HCT116 (cell line): Measurements from ENCODE around the gene KLF11. TPM values are rescaled to one million over a fixed set of nuclear protein-coding genes. Genes with fewer than 3 reads are reported as not detected.
A peak's percentile ranks its signal among the peaks of the same experiment; 100 is the strongest.

Experiments
- ATAC-seq: fragments of 200-7000 bp; cut with Tn5 transposase; 2 replicates; pipeline ENCODE4 v1.9.1; 2020; ENCODE audit warnings: mild to moderate bottlenecking, moderate library complexity
- BruUV-seq: library from RNA; stranded (reverse); fragments of 400-500 nt; replicated peaks from 2 replicates; lab custom pipeline; 2021; lab: Mats Ljungman, UMichigan
- CTCF ChIA-PET: fragments of 300-600 bp; sonication (Branson Sonifier 250); formaldehyde crosslinking; loops from one replicate; lab custom pipeline; 2021; ENCODE audit warnings: antibody characterized with exemption; lab: Charles Lee
- POLR2A ChIA-PET: fragments of 300-600, 350-600 bp; sonication (Branson Sonifier 250); formaldehyde crosslinking; loops from one replicate; lab custom pipeline; 2021; ENCODE audit warnings: antibody characterized with exemption; lab: Charles Lee
- RAD21 ChIA-PET, 2 experiments: fragments of 300-600 bp; sonication (Branson Sonifier 250); formaldehyde crosslinking; loops; one replicate each; lab custom pipeline; 2023; ENCODE audit warnings: low total read pairs in 2 of 2; ENCODE audit not compliant: uncharacterized antibody in 2 of 2, unreplicated experiment in 2 of 2, low non-redundant PET in 1 of 2; lab: Charles Lee
- DNase-seq: peaks from one replicate; pipeline ENCODE4 v3.0.0-alpha.2; 2010; ENCODE audit warnings: low read depth, low spot score
- H2AFZ ChIP-seq: fragments of 200-600 bp; shearing (Covaris generic), sonication (generic); 2 replicates; pipeline ENCODE4 v1.6.1; 2017; ENCODE audit warnings: low read depth, mixed run types, mixed read lengths, antibody characterized with exemption, low read length; ENCODE audit not compliant: poor library complexity, severe bottlenecking
- H3K27ac ChIP-seq: 2 replicates; pipeline ENCODE4 v1.5.1; 2012; ENCODE audit warnings: low read depth, low read length
- H3K27me3 ChIP-seq: fragments of 200-600 bp; sonication (generic); 2 replicates; pipeline ENCODE4 v1.6.1; 2016; ENCODE audit warnings: mixed run types, low read length, mixed read lengths; ENCODE audit not compliant: insufficient read depth
- H3K36me3 ChIP-seq, 2 experiments: fragments of 200-500 bp in 1 of 2; fragments of 200-600 bp in 1 of 2; sonication (Bioruptor generic) in 1 of 2; sonication (generic) in 1 of 2; 2 replicates each; pipeline versions ENCODE4 v1.5.1 to v1.6.1; 2014 to 2016; ENCODE audit warnings: low read length in 2 of 2, inconsistent platforms in 1 of 2, mixed read lengths in 1 of 2, mixed run types in 1 of 2; ENCODE audit not compliant: insufficient read depth in 2 of 2, control insufficient read depth in 1 of 2
- H3K4me1 ChIP-seq, 2 experiments: fragments of 200-600 bp in 1 of 2; sonication (generic) in 1 of 2; 2 replicates each; pipeline versions ENCODE4 v1.5.1 to v1.6.1; 2012 to 2017; ENCODE audit warnings: low read length in 2 of 2, inconsistent platforms in 1 of 2, mild to moderate bottlenecking in 1 of 2, mixed read lengths in 1 of 2, mixed run types in 1 of 2, moderate library complexity in 1 of 2; ENCODE audit not compliant: insufficient read depth in 2 of 2, control insufficient read depth in 1 of 2
- H3K4me2 ChIP-seq: fragments of 200-600 bp; sonication (generic); 2 replicates; pipeline ENCODE4 v1.6.1; 2017; ENCODE audit warnings: mixed run types, low read length, mixed read lengths
- H3K4me3 ChIP-seq, 2 experiments: fragments of 200-600 bp in 1 of 2; sonication (generic) in 1 of 2; replicated peaks in 1 of 2; 2 replicates each; pipeline ENCODE4 v1.5.1; 2011 to 2016; ENCODE audit warnings: low read length in 2 of 2, control low read depth in 1 of 2, low read depth in 1 of 2, mild to moderate bottlenecking in 1 of 2, mixed read lengths in 1 of 2, mixed run types in 1 of 2
- H3K79me2 ChIP-seq: fragments of 200-600 bp; sonication (generic); 2 replicates; pipeline ENCODE4 v1.6.1; 2017; ENCODE audit warnings: mild to moderate bottlenecking, mixed run types, low read length, moderate library complexity, mixed read lengths; ENCODE audit not compliant: insufficient read depth
- H3K9ac ChIP-seq: fragments of 200-600 bp; sonication (generic); 2 replicates; pipeline ENCODE4 v1.6.1; 2016; ENCODE audit warnings: low read length, mixed read lengths
- H3K9me2 ChIP-seq: fragments of 200-600 bp; sonication (generic), shearing (Covaris generic); 2 replicates; pipeline ENCODE4 v1.6.1; 2017; ENCODE audit warnings: mixed run types, mild to moderate bottlenecking, moderate library complexity; ENCODE audit not compliant: insufficient read depth
- H3K9me3 ChIP-seq, 2 experiments: fragments of 200-500 bp in 1 of 2; fragments of 200-600 bp in 1 of 2; sonication (Bioruptor generic) in 1 of 2; sonication (generic) in 1 of 2; 2 replicates each; pipeline ENCODE4 v1.6.1; 2014 to 2017; ENCODE audit warnings: low read length in 2 of 2, mixed read lengths in 2 of 2, inconsistent platforms in 1 of 2, low read depth in 1 of 2, mild to moderate bottlenecking in 1 of 2, mixed run types in 1 of 2, moderate library complexity in 1 of 2; ENCODE audit not compliant: control insufficient read depth in 1 of 2, insufficient read depth in 1 of 2
- H4K20me1 ChIP-seq: fragments of 200-600 bp; sonication (generic), shearing (Covaris generic); 2 replicates; pipeline ENCODE4 v1.6.1; 2017; ENCODE audit warnings: mixed run types, mild to moderate bottlenecking, moderate library complexity; ENCODE audit not compliant: insufficient read depth
- ELF1 ChIP-seq: IDR thresholded peaks from 2 replicates; pipeline ENCODE4 v1.6.1; 2012; ENCODE audit warnings: low read depth, borderline replicate concordance
- RAD21 ChIP-seq: IDR thresholded peaks from 2 replicates; pipeline ENCODE4 v1.6.1; 2012; ENCODE audit warnings: low read depth, mild to moderate bottlenecking
- intact Hi-C: fragments of 100-400 bp; cut with micrococcal nuclease; formaldehyde crosslinking; loops from 2 replicates; pipeline ENCODE4 v1.10.0; 2022
- total RNA-seq: library from RNA; stranded (reverse); gene quantifications from one replicate; pipeline ENCODE4 v1.2.1, GENCODE V29; 2021; ENCODE audit not compliant: unreplicated experiment
- TF ChIP-seq, protein P1 (sequence below), 3 experiments: fragments of 200-600 bp in 1 of 3; sonication (generic) in 1 of 3; IDR thresholded peaks in 2 of 3; conservative IDR thresholded peaks in 1 of 3; 2 replicates each; pipeline ENCODE4 v1.5.1; 2012 to 2017; ENCODE audit warnings: low read depth in 2 of 3, low read length in 2 of 3, antibody characterized with exemption in 1 of 3, borderline replicate concordance in 1 of 3, control low read depth in 1 of 3, mild to moderate bottlenecking in 1 of 3, mixed read lengths in 1 of 3, mixed run types in 1 of 3, moderate library complexity in 1 of 3; ENCODE audit not compliant: insufficient read depth in 1 of 3
- TF ChIP-seq, protein P2 (sequence below): IDR thresholded peaks from 2 replicates; pipeline ENCODE4 v1.6.1; 2012
- TF ChIP-seq, protein P3 (sequence below): IDR thresholded peaks from 2 replicates; pipeline ENCODE4 v1.6.1; 2012; ENCODE audit warnings: low read depth

Gene KLF11
- total RNA-seq, 1 experiment from 2014 or later = 9.0 TPM

DNA sequence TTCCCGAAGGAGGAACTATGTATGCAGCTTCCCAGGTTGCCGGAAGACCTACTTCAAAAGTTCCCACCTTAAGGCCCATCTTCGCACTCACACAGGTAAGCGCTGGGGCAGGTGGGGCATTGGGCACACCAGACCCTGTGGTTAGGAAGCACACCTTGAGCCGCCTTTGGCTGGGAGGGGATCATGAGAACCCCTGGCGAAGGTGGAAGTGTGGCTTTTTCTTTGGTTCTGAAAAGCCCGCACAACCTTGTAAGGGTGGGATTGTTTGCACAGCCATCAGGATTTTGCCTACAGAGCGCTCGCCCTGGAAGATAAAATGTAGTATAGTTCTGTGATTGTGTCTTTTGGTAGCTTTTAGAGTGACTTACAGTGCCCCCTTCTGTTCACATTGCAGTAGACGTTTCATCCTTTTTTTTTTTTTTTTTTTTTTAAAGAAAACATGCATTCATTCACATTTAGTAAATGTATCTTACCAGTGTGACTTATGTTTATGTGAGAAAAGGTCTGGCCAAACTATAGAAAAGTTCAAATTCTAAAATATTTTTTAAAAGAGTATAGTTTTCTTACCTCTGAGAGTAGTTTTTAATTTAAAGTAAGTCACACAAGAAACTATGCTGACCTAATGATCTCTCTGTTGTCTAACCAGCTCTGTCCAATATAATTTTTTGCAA lies 5.3 kb downstream of the KLF11 start:
- intact Hi-C loops = loop anchor here (1.0 to 10.0 kb wide), 3 partner anchors 234 to 494 kb away; partner anchors contain the start of gene ADAM17
- peaks cover 4% of the 10 kb centered on the region in 2 experiments; a peak in 3 of 4 replicates for H3K36me3 ChIP-seq
- RAD21 ChIA-PET = interaction anchor here (0.7 to 1.3 kb wide), 3 partner anchors 249 to 387 kb away, joined by 4 to 6 read pairs (median 5); no protein-coding TSS in a partner anchor
- peaks cover 3 to 9% of the 10 kb centered on the region in 2 experiments; a peak in 1 of 4 replicates for H3K4me1 ChIP-seq
- H3K9me3 ChIP-seq = no peaks in the 10 kb centered on the region
- no peak overlapping the region for H3K4me3 ChIP-seq
- no peaks in the 10 kb centered on the region for H3K27me3 ChIP-seq
- BruUV-seq = no TSS peak
- DNase-seq (peak; percentile 10), ATAC-seq (no peak)
- H3K9ac ChIP-seq = no peak overlapping the region
- CTCF ChIA-PET = interaction anchor here (0.7 to 6.0 kb wide), 14 partner anchors 9 to 427 kb away, joined by 3 to 36 read pairs (median 5); partner anchors contain the start of gene TAF1B
- H3K4me2 ChIP-seq = no peak overlapping the region
- TF ChIP-seq ELF1 (no peak), RAD21 (peak; percentile 84)
- TF ChIP-seq, protein P1, sequence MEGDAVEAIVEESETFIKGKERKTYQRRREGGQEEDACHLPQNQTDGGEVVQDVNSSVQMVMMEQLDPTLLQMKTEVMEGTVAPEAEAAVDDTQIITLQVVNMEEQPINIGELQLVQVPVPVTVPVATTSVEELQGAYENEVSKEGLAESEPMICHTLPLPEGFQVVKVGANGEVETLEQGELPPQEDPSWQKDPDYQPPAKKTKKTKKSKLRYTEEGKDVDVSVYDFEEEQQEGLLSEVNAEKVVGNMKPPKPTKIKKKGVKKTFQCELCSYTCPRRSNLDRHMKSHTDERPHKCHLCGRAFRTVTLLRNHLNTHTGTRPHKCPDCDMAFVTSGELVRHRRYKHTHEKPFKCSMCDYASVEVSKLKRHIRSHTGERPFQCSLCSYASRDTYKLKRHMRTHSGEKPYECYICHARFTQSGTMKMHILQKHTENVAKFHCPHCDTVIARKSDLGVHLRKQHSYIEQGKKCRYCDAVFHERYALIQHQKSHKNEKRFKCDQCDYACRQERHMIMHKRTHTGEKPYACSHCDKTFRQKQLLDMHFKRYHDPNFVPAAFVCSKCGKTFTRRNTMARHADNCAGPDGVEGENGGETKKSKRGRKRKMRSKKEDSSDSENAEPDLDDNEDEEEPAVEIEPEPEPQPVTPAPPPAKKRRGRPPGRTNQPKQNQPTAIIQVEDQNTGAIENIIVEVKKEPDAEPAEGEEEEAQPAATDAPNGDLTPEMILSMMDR (IDR thresholded peaks at IDR 0.05 in 2 of 3, conservative IDR thresholded peaks at IDR 0.05 in 1 of 3; ENCODE audit: borderline replicate concordance in 1 of 3, insufficient read depth in 1 of 3, low read depth in 2 of 3, low read length in 2 of 3) = peak; percentile 48 to 79 (median 75)
- TF ChIP-seq, protein P2, sequence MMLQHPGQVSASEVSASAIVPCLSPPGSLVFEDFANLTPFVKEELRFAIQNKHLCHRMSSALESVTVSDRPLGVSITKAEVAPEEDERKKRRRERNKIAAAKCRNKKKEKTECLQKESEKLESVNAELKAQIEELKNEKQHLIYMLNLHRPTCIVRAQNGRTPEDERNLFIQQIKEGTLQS = no peak
- TF ChIP-seq, protein P3, sequence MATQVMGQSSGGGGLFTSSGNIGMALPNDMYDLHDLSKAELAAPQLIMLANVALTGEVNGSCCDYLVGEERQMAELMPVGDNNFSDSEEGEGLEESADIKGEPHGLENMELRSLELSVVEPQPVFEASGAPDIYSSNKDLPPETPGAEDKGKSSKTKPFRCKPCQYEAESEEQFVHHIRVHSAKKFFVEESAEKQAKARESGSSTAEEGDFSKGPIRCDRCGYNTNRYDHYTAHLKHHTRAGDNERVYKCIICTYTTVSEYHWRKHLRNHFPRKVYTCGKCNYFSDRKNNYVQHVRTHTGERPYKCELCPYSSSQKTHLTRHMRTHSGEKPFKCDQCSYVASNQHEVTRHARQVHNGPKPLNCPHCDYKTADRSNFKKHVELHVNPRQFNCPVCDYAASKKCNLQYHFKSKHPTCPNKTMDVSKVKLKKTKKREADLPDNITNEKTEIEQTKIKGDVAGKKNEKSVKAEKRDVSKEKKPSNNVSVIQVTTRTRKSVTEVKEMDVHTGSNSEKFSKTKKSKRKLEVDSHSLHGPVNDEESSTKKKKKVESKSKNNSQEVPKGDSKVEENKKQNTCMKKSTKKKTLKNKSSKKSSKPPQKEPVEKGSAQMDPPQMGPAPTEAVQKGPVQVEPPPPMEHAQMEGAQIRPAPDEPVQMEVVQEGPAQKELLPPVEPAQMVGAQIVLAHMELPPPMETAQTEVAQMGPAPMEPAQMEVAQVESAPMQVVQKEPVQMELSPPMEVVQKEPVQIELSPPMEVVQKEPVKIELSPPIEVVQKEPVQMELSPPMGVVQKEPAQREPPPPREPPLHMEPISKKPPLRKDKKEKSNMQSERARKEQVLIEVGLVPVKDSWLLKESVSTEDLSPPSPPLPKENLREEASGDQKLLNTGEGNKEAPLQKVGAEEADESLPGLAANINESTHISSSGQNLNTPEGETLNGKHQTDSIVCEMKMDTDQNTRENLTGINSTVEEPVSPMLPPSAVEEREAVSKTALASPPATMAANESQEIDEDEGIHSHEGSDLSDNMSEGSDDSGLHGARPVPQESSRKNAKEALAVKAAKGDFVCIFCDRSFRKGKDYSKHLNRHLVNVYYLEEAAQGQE = no peak
- TF ChIP-seq, all 23 proteins: peak for 2
- POLR2A ChIA-PET = no interaction called here
- H3K27ac ChIP-seq = no peak overlapping the region
- H2AFZ ChIP-seq = no peak overlapping the region
- H4K20me1 ChIP-seq = no peaks in the 10 kb centered on the region
- H3K79me2 ChIP-seq = no peaks in the 10 kb centered on the region
- H3K9me2 ChIP-seq = no peaks in the 10 kb centered on the region
